GM12878 (cell line): ENCODE results near the gene DAZAP1.

ENCODE experiments used
- EGR1 ChIP-seq, 2 experiments: IDR thresholded peaks; 1 replicate in 1 of 2; 2 replicates in 1 of 2; pipeline ENCODE4 v1.6.1; 2011 to 2012; ENCODE audit warnings: low read depth in 2 of 2, low read length in 2 of 2, borderline replicate concordance in 1 of 2, mild to moderate bottlenecking in 1 of 2, moderate library complexity in 1 of 2
- EP300 ChIP-seq, 2 experiments: fragments of 150-350 bp in 1 of 2; IDR thresholded peaks; 2 replicates each; pipeline ENCODE4 v1.6.1; 2011 to 2012; ENCODE audit warnings: low read depth in 2 of 2, low read length in 2 of 2, borderline replicate concordance in 1 of 2, improper control_type of control experiment in 1 of 2, inconsistent platforms in 1 of 2; ENCODE audit not compliant: control insufficient read depth in 1 of 2
- JUND ChIP-seq: IDR thresholded peaks from 2 replicates; pipeline ENCODE4 v1.6.1; 2012; ENCODE audit warnings: low read depth, mild to moderate bottlenecking, low read length, improper control_type of control experiment, moderate library complexity
- NBN ChIP-seq: fragments of 450-650 bp; IDR thresholded peaks from 2 replicates; pipeline ENCODE4 v1.6.1; 2016
- PAX5 ChIP-seq: IDR thresholded peaks from 2 replicates; pipeline ENCODE4 v1.6.1; 2011; ENCODE audit warnings: low read depth, low read length, borderline replicate concordance
- POLR2A ChIP-seq: IDR thresholded peaks from 2 replicates; pipeline ENCODE4 v1.6.1; 2011; ENCODE audit warnings: low read depth, mild to moderate bottlenecking, low read length
- TF ChIP-seq, protein P1 (sequence below): IDR thresholded peaks from 2 replicates; pipeline ENCODE4 v1.6.1; 2012; ENCODE audit warnings: improper control_type of control experiment, low read depth, low read length; ENCODE audit not compliant: insufficient replicate concordance
- TF ChIP-seq, protein P2 (sequence below): fragments of 450-650 bp; IDR thresholded peaks from 2 replicates; pipeline ENCODE4 v1.6.1; 2017; ENCODE audit warnings: mild to moderate bottlenecking
- TF ChIP-seq, protein P3 (sequence below): fragments of 450-650 bp; formaldehyde crosslinking; IDR thresholded peaks from 2 replicates; pipeline ENCODE4 v1.4.0; 2022; ENCODE audit warnings: mild to moderate bottlenecking, moderate library complexity
- TF ChIP-seq, protein P4 (sequence below), 3 experiments: IDR thresholded peaks in 2 of 3; conservative IDR thresholded peaks in 1 of 3; 2 replicates each; pipeline ENCODE4 v1.5.1; 2011; ENCODE audit warnings: low read depth in 3 of 3, low read length in 3 of 3, mild to moderate bottlenecking in 3 of 3, control low read depth in 2 of 3, moderate library complexity in 2 of 3, inconsistent platforms in 1 of 3, mixed read lengths in 1 of 3; ENCODE audit not compliant: control insufficient read depth in 2 of 3, insufficient read depth in 1 of 3; ENCODE audit errors: extremely low read depth in 1 of 3

DNA sequence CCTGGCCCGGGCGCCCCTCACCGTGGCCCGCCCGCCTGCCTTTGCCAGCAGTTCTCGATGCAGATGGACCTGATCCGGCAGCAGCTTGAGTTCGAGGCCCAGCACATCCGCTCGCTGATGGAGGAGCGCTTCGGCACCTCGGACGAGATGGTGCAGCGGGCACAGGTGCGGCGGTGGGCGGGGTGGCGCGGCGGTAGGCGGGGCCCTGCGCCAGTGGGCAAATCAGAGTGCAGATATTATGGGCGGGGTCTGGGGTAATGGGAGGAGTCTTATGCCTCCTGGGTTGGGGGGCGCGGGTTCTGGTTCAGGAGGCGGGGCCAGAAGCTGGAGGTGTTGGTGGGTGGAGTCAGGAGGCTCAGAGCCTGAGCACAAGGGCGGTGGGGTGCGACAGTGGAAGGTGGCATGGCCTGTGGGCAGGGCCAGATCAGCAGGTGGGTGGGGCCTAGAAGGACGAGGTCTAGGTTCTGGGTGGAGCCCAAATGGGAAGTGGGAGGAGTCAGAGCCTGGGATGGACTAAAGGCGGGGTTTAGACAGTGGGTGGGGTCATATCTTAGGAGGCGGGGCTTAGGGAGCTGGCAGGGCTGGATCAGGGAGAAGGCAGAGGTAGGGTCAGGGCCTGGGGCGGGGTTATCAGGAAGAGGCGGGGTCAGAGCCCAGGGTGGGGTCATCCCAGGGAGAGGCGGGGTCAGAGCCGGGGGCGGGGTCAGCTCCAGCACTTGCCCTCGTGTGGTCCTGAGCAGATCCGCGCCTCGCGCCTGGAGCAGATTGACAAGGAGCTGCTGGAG, 48.1 kb downstream of the DAZAP1 start:
- TF ChIP-seq, protein P1, sequence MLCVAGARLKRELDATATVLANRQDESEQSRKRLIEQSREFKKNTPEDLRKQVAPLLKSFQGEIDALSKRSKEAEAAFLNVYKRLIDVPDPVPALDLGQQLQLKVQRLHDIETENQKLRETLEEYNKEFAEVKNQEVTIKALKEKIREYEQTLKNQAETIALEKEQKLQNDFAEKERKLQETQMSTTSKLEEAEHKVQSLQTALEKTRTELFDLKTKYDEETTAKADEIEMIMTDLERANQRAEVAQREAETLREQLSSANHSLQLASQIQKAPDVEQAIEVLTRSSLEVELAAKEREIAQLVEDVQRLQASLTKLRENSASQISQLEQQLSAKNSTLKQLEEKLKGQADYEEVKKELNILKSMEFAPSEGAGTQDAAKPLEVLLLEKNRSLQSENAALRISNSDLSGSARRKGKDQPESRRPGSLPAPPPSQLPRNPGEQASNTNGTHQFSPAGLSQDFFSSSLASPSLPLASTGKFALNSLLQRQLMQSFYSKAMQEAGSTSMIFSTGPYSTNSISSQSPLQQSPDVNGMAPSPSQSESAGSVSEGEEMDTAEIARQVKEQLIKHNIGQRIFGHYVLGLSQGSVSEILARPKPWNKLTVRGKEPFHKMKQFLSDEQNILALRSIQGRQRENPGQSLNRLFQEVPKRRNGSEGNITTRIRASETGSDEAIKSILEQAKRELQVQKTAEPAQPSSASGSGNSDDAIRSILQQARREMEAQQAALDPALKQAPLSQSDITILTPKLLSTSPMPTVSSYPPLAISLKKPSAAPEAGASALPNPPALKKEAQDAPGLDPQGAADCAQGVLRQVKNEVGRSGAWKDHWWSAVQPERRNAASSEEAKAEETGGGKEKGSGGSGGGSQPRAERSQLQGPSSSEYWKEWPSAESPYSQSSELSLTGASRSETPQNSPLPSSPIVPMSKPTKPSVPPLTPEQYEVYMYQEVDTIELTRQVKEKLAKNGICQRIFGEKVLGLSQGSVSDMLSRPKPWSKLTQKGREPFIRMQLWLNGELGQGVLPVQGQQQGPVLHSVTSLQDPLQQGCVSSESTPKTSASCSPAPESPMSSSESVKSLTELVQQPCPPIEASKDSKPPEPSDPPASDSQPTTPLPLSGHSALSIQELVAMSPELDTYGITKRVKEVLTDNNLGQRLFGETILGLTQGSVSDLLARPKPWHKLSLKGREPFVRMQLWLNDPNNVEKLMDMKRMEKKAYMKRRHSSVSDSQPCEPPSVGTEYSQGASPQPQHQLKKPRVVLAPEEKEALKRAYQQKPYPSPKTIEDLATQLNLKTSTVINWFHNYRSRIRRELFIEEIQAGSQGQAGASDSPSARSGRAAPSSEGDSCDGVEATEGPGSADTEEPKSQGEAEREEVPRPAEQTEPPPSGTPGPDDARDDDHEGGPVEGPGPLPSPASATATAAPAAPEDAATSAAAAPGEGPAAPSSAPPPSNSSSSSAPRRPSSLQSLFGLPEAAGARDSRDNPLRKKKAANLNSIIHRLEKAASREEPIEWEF = no peak
- TF ChIP-seq NBN = no peak
- TF ChIP-seq, protein P2, sequence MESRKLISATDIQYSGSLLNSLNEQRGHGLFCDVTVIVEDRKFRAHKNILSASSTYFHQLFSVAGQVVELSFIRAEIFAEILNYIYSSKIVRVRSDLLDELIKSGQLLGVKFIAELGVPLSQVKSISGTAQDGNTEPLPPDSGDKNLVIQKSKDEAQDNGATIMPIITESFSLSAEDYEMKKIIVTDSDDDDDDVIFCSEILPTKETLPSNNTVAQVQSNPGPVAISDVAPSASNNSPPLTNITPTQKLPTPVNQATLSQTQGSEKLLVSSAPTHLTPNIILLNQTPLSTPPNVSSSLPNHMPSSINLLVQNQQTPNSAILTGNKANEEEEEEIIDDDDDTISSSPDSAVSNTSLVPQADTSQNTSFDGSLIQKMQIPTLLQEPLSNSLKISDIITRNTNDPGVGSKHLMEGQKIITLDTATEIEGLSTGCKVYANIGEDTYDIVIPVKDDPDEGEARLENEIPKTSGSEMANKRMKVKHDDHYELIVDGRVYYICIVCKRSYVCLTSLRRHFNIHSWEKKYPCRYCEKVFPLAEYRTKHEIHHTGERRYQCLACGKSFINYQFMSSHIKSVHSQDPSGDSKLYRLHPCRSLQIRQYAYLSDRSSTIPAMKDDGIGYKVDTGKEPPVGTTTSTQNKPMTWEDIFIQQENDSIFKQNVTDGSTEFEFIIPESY = no peak
- TF ChIP-seq, protein P3, sequence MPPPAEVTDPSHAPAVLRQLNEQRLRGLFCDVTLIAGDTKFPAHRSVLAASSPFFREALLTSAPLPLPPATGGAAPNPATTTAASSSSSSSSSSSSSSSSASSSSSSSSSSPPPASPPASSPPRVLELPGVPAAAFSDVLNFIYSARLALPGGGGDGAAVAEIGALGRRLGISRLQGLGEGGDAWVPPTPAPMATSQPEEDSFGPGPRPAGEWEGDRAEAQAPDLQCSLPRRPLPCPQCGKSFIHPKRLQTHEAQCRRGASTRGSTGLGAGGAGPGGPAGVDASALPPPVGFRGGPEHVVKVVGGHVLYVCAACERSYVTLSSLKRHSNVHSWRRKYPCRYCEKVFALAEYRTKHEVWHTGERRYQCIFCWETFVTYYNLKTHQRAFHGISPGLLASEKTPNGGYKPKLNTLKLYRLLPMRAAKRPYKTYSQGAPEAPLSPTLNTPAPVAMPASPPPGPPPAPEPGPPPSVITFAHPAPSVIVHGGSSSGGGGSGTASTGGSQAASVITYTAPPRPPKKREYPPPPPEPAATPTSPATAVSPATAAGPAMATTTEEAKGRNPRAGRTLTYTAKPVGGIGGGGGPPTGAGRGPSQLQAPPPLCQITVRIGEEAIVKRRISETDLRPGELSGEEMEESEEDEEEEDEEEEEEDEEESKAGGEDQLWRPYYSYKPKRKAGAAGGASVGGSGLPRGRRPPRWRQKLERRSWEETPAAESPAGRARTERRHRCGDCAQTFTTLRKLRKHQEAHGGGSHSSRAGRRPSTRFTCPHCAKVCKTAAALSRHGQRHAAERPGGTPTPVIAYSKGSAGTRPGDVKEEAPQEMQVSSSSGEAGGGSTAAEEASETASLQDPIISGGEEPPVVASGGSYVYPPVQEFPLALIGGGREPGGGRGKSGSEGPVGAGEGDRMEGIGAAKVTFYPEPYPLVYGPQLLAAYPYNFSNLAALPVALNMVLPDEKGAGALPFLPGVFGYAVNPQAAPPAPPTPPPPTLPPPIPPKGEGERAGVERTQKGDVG (CRISPR knock-in tag) = no peak
- TF ChIP-seq, protein P4, sequence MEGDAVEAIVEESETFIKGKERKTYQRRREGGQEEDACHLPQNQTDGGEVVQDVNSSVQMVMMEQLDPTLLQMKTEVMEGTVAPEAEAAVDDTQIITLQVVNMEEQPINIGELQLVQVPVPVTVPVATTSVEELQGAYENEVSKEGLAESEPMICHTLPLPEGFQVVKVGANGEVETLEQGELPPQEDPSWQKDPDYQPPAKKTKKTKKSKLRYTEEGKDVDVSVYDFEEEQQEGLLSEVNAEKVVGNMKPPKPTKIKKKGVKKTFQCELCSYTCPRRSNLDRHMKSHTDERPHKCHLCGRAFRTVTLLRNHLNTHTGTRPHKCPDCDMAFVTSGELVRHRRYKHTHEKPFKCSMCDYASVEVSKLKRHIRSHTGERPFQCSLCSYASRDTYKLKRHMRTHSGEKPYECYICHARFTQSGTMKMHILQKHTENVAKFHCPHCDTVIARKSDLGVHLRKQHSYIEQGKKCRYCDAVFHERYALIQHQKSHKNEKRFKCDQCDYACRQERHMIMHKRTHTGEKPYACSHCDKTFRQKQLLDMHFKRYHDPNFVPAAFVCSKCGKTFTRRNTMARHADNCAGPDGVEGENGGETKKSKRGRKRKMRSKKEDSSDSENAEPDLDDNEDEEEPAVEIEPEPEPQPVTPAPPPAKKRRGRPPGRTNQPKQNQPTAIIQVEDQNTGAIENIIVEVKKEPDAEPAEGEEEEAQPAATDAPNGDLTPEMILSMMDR (IDR thresholded peaks at IDR 0.05 in 2 of 3, conservative IDR thresholded peaks at IDR 0.05 in 1 of 3; ENCODE audit: control insufficient read depth in 2 of 3, extremely low read depth in 1 of 3, insufficient read depth in 1 of 3, low read depth in 3 of 3, low read length in 3 of 3) = no peak
- TF ChIP-seq POLR2A = 0 out of 2 replicates have a peak, but pooled peaks have one; percentile 19
- TF ChIP-seq EGR1 (IDR thresholded peaks at IDR 0.05; ENCODE audit: borderline replicate concordance in 1 of 2, low read depth in 2 of 2, low read length in 2 of 2) = no peak
- TF ChIP-seq EP300 (IDR thresholded peaks at IDR 0.05; ENCODE audit: borderline replicate concordance in 1 of 2, control insufficient read depth in 1 of 2, low read depth in 2 of 2, low read length in 2 of 2) = no peak
- TF ChIP-seq PAX5 = no peak
- TF ChIP-seq JUND = no peak
